GM12891 (cell line): ENCODE data around the gene RNF217.
"Not testable (repeated sequence)": the region's sequence is repeated elsewhere in the genome, so short reads cannot be mapped to it uniquely, and the experiment has no call there.

Experiments used
- DNase-seq: peaks from one replicate; pipeline ENCODE4 v3.0.0; 2011; ENCODE audit warnings: low spot score; ENCODE audit not compliant: insufficient read length
- FAIRE-seq: peaks from 2 replicates; lab custom pipeline; 2011; peaks lifted over from hg19 to GRCh38; lab: Jason Lieb, UNC
- PAX5 ChIP-seq: IDR thresholded peaks from 2 replicates; pipeline ENCODE4 v1.6.1; 2011; ENCODE audit warnings: low read length, moderate library complexity, mild to moderate bottlenecking; ENCODE audit not compliant: insufficient read depth, severe bottlenecking
- POLR2A ChIP-seq: IDR thresholded peaks from 2 replicates; pipeline ENCODE4 v1.6.1; 2011; ENCODE audit warnings: low read depth, low read length, control low read depth
- POLR2AphosphoS5 ChIP-seq: IDR thresholded peaks from 2 replicates; pipeline ENCODE4 v1.6.1; 2011; ENCODE audit warnings: low read depth, low read length, control low read depth
- POU2F2 ChIP-seq: IDR thresholded peaks from 2 replicates; pipeline ENCODE4 v1.6.1; 2011; ENCODE audit warnings: low read depth, mild to moderate bottlenecking, control low read depth, low read length, moderate library complexity
- SPI1 ChIP-seq: IDR thresholded peaks from 2 replicates; pipeline ENCODE4 v1.6.1; 2011; ENCODE audit warnings: low read depth, low read length, control low read depth
- TAF1 ChIP-seq: IDR thresholded peaks from 2 replicates; pipeline ENCODE4 v1.6.1; 2011; ENCODE audit warnings: low read depth, low read length, control low read depth

Gene RNF217

DNA sequence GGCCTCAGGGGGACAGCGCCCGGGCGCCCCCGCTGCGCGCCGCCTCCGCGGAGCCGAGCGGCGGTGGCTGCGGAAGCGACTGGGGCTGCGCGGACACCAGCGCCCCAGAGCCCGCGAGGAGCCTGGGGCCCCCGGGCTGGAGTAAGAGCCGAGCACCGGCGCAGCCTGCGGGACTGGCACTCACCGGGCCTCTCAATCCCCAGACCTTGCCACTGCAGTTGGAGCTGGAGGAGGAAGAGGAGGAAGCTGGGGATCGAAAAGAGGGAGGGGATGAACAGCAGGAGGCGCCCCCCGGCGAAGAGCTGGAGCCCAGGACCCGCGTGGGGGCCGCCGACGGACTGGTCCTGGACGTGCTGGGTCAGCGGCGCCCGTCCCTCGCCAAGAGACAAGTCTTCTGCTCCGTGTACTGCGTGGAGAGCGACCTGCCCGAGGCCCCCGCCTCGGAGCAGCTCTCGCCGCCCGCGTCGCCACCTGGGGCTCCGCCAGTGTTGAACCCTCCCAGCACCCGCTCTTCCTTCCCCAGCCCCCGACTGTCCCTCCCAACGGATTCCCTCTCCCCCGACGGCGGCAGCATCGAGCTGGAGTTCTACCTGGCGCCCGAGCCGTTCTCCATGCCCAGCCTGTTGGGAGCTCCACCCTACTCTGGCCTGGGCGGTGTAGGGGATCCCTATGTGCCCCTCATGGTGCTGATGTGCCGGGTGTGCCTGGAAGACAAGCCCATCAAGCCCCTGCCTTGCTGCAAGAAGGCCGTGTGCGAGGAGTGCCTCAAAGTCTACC is 590 bp downstream of the RNF217 start:
- DNase-seq (peak; percentile 13), FAIRE-seq (no peak)
- TF ChIP-seq TAF1 (no peak), POU2F2 (no peak), PAX5 (no peak), POLR2AphosphoS5 (no peak), POLR2A (no peak), SPI1 (no peak)

- TF ChIP-seq POLR2A (no peak), TAF1 (no peak), PAX5 (no peak), SPI1 (no peak), POU2F2 (no peak), POLR2AphosphoS5 (no peak)
- no peak for DNase-seq
- no peak for FAIRE-seq
These were observed 1.2 kb downstream of the RNF217 start for GRCh38 chr6:124963416-124963785.

DNA sequence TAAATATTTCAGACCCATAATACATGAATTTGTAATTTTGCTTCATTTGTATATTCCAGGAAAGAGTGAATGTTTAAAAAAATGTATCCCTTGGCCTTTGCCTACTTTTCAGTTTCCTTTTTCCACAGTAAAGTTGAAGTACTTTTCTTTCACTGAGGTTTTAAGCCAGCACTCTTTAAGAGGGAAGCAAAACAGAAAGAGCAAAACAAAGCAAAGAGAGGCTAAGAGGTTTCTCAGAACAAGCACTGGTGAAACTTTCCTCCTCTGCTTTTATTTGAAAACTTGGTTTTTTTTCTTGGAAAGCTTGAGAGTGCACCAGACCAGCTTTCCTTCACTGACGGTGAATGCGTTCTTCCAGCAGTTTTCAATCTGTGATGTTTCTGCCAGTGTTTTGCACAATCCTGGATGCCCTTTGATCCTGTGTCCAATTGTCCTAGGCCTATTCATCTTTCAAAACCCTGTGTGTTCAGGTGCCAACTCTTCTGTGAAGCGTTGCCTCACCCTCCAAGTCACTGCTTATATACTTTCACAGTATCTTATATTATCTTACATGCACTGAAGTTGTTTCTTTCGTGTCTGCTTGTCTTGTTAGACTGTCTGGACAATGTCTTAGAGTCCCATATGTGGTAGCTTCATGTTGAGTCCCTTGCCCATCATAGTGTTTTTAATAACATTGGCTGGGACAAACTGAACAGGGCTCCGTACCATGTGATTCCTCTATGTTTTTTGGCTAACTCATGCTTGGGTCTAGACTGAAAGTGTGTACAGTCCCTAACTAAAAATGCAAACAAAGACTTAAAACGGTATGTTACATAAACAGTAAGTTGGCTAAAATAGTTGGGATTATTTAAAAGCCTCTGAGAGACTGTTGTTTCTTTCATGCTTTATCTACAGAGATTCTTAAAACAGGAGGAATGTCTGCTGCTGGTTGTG is 1.9 kb downstream of the RNF217 start:
- FAIRE-seq (no peak), DNase-seq (no peak)
- TF ChIP-seq POLR2A (no peak), PAX5 (no peak), TAF1 (no peak), SPI1 (no peak), POU2F2 (no peak), POLR2AphosphoS5 (no peak)

- FAIRE-seq = no peak
- TF ChIP-seq POLR2A (no peak), TAF1 (no peak), POU2F2 (no peak), POLR2AphosphoS5 (no peak), PAX5 (no peak), SPI1 (no peak)
- no peak for DNase-seq
These were observed 2.5 kb downstream of the RNF217 start for GRCh38 chr6:124964764-124965105.

GRCh38 chr6:124965424-124965850 is 3.2 kb downstream of the RNF217 start:
- FAIRE-seq, DNase-seq: not testable (repeated sequence)

GRCh38 chr6:124967444-124967843 is 5.2 kb downstream of the RNF217 start:
- no peak for FAIRE-seq
- TF ChIP-seq TAF1 = no peak
- no peak for TF ChIP-seq POLR2A
- no peak for TF ChIP-seq SPI1
- no peak for TF ChIP-seq PAX5
- no peak for TF ChIP-seq POU2F2
- no peak for TF ChIP-seq POLR2AphosphoS5
- DNase-seq = no peak

- DNase-seq (no peak), FAIRE-seq (no peak)
- no peak for TF ChIP-seq POU2F2
- no peak for TF ChIP-seq TAF1
- TF ChIP-seq SPI1 = no peak
- no peak for TF ChIP-seq PAX5
- TF ChIP-seq POLR2A = no peak
- TF ChIP-seq POLR2AphosphoS5 = no peak
These were observed 6.2 kb downstream of the RNF217 start for GRCh38 chr6:124968401-124968800.

DNA sequence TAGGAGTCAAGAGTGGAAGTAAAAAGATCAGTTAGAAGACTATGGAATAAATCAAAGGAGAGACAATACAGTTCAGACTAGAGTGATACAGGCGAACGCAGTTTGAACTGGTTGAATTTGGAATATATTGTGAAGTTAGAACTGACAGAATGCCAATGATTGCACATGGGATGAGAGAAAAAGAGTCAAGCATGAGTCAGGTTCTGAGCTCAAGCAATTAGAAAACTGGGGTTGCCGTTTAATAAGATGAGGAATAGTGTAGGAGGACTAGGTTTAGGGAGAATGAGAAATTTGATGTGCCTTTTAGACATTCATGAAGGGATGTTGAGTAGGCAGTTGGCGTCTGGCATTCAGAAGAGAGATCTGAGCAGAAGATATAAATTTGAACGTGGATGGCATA is 8.0 kb downstream of the RNF217 start:
- TF ChIP-seq SPI1 (no peak), TAF1 (no peak), POU2F2 (no peak), PAX5 (no peak), POLR2AphosphoS5 (no peak), POLR2A (no peak)
- FAIRE-seq = no peak
- no peak for DNase-seq

GRCh38 chr6:124970763-124971162 is 8.5 kb downstream of the RNF217 start:
- FAIRE-seq (no peak), DNase-seq (no peak)
- TF ChIP-seq PAX5 = no peak
- no peak for TF ChIP-seq POU2F2
- no peak for TF ChIP-seq SPI1
- TF ChIP-seq POLR2A = no peak
- TF ChIP-seq TAF1 = no peak
- TF ChIP-seq POLR2AphosphoS5 = no peak

DNA sequence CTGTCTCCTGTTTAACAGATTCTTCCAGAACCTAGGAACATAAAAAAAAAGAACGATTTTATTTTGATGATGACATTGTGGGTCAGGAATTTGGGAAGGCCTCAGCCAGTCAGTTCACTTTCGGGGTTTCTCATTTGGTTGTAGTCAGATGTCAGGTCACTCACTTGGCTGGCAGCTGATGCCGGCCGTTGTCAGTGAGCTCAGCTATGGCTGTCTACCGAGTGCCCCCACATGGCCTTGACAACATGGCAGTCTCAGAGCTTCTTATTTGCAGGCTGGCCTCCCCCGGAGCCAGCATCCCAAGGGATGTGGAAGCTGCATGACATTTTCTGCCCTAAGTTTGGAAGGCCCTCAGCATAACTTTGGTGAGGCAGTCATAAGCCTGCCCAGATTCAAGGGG is 11.5 kb downstream of the RNF217 start:
- no peak for TF ChIP-seq PAX5
- no peak for TF ChIP-seq TAF1
- no peak for TF ChIP-seq POLR2AphosphoS5
- no peak for TF ChIP-seq SPI1
- TF ChIP-seq POU2F2 = no peak
- no peak for TF ChIP-seq POLR2A
- DNase-seq (no peak), FAIRE-seq (no peak)
